Parathyroid adenoma (tissue), 2 donors: ENCODE measurements around the gene SKIC8.

Experiments used
- H2AFZ ChIP-seq: fragments of 300-600 bp; sonication (generic); one replicate; pipeline ENCODE4 v1.7.0; 2017; ENCODE audit warnings: antibody characterized with exemption, mild to moderate bottlenecking
- H3K27ac ChIP-seq: fragments of 300-600 bp; sonication (generic); one replicate; pipeline ENCODE4 v1.7.0; 2017
- H3K27me3 ChIP-seq: fragments of 300-600 bp; sonication (generic); one replicate; pipeline ENCODE4 v1.7.0; 2017; ENCODE audit warnings: low read length; ENCODE audit not compliant: control insufficient read depth, insufficient read depth
- H3K36me3 ChIP-seq: fragments of 300-600 bp; sonication (generic); one replicate; pipeline ENCODE4 v1.7.0; 2017; ENCODE audit warnings: low read length; ENCODE audit not compliant: control insufficient read depth, insufficient read depth
- H3K4me1 ChIP-seq: fragments of 300-600 bp; sonication (generic); one replicate; pipeline ENCODE4 v1.7.0; 2017; ENCODE audit warnings: control low read depth
- H3K4me2 ChIP-seq: fragments of 300-600 bp; sonication (generic); one replicate; pipeline ENCODE4 v1.7.0; 2017; ENCODE audit warnings: low read length
- H3K4me3 ChIP-seq: fragments of 300-600 bp; sonication (generic); one replicate; pipeline ENCODE4 v1.7.0; 2017; ENCODE audit warnings: low read depth, low read length
- H3K79me2 ChIP-seq: fragments of 300-600 bp; sonication (generic); one replicate; pipeline ENCODE4 v1.7.0; 2017; ENCODE audit warnings: control low read depth
- H3K9ac ChIP-seq: fragments of 300-600 bp; sonication (generic); one replicate; pipeline ENCODE4 v1.7.0; 2017; ENCODE audit warnings: mild to moderate bottlenecking
- H3K9me3 ChIP-seq: fragments of 300-600 bp; sonication (generic); one replicate; pipeline ENCODE4 v1.7.0; 2017; ENCODE audit warnings: low read length; ENCODE audit not compliant: control insufficient read depth
- CTCF ChIP-seq: fragments of 300-600 bp; sonication (generic); IDR thresholded peaks from one replicate; pipeline ENCODE4 v1.7.0; 2017; ENCODE audit warnings: antibody characterized with exemption, mild to moderate bottlenecking
- donor health status: primary hyperparathyroidism.

SKIC8 gene

GRCh38 chr15:78243058-78243457 is 56.4 kb downstream of the SKIC8 start:
- no peaks in the 10 kb centered on the region for H3K9me3 ChIP-seq
- no peak overlapping the region for H3K4me3 ChIP-seq
- H2AFZ ChIP-seq, result no peak overlapping the region
- no peak overlapping the region for H3K27ac ChIP-seq
- no peaks in the 10 kb centered on the region for H3K4me1 ChIP-seq
- H3K79me2 ChIP-seq, result no peaks in the 10 kb centered on the region
- H3K27me3 ChIP-seq, result no peaks in the 10 kb centered on the region
- H3K36me3 ChIP-seq, result no peaks in the 10 kb centered on the region
- no peak for TF ChIP-seq CTCF
- H3K4me2 ChIP-seq, result no peak overlapping the region
- H3K9ac ChIP-seq, result no peak overlapping the region

- H3K27me3 ChIP-seq, result no peaks in the 10 kb centered on the region
- H3K9me3 ChIP-seq, result no peaks in the 10 kb centered on the region
- H3K79me2 ChIP-seq, result no peaks in the 10 kb centered on the region
- no peak overlapping the region for H3K4me3 ChIP-seq
- no peaks in the 10 kb centered on the region for H3K36me3 ChIP-seq
- no peak overlapping the region for H3K4me2 ChIP-seq
- no peaks in the 10 kb centered on the region for H3K4me1 ChIP-seq
- H3K27ac ChIP-seq, result no peak overlapping the region
- H2AFZ ChIP-seq, result no peak overlapping the region
- no peak for TF ChIP-seq CTCF
- H3K9ac ChIP-seq, result no peak overlapping the region
Observed at GRCh38 chr15:78242128-78242527, 57.3 kb downstream of the SKIC8 start.

GRCh38 chr15:78241017-78241416 is 58.4 kb downstream of the SKIC8 start:
- peak overlapping the region; percentile 60 for H2AFZ ChIP-seq
- no peaks in the 10 kb centered on the region for H3K27me3 ChIP-seq
- no peaks in the 10 kb centered on the region for H3K4me1 ChIP-seq
- no peaks in the 10 kb centered on the region for H3K36me3 ChIP-seq
- peak; percentile 63 for TF ChIP-seq CTCF
- no peaks in the 10 kb centered on the region for H3K9me3 ChIP-seq
- no peak overlapping the region for H3K4me2 ChIP-seq
- H3K4me3 ChIP-seq, result no peak overlapping the region
- H3K9ac ChIP-seq, result no peak overlapping the region
- no peaks in the 10 kb centered on the region for H3K79me2 ChIP-seq
- no peak overlapping the region for H3K27ac ChIP-seq

- TF ChIP-seq CTCF, result no peak
- Histone ChIP-seq H3K4me2 (no peak overlapping the region), H3K4me3 (no peak overlapping the region)
Observed at GRCh38 chr15:78239811-78240210, 59.6 kb downstream of the SKIC8 start.

GRCh38 chr15:78237146-78237545 is 62.3 kb downstream of the SKIC8 start:
- no peaks in the 10 kb centered on the region for H3K9me3 ChIP-seq
- H3K27me3 ChIP-seq, result no peaks in the 10 kb centered on the region
- no peak overlapping the region for H2AFZ ChIP-seq
- no peak overlapping the region for H3K4me2 ChIP-seq
- H3K79me2 ChIP-seq, result no peaks in the 10 kb centered on the region
- H3K36me3 ChIP-seq, result no peaks in the 10 kb centered on the region
- no peak for TF ChIP-seq CTCF
- no peak overlapping the region for H3K27ac ChIP-seq
- H3K4me1 ChIP-seq, result no peaks in the 10 kb centered on the region
- no peak overlapping the region for H3K9ac ChIP-seq
- no peak overlapping the region for H3K4me3 ChIP-seq

More at GRCh38 chr15:78239811-78240210, 59.6 kb downstream of the SKIC8 start:
- no peak overlapping the region for H3K9ac ChIP-seq
- H2AFZ ChIP-seq, result no peak overlapping the region
- H3K36me3 ChIP-seq, result no peaks in the 10 kb centered on the region
- no peak overlapping the region for H3K27ac ChIP-seq
- H3K9me3 ChIP-seq, result no peaks in the 10 kb centered on the region
- no peaks in the 10 kb centered on the region for H3K27me3 ChIP-seq
- no peaks in the 10 kb centered on the region for H3K4me1 ChIP-seq
- H3K79me2 ChIP-seq, result no peaks in the 10 kb centered on the region
